Muscle layer of duodenum (tissue), 2 donors: ENCODE results near the gene TSR1.

Source experiments
- H3K27ac ChIP-seq: one replicate; pipeline ENCODE4 v1.7.0; 2013; ENCODE audit warnings: mild to moderate bottlenecking, low read length
- H3K27me3 ChIP-seq: one replicate; pipeline ENCODE4 v1.7.0; 2013; ENCODE audit warnings: low read depth, mild to moderate bottlenecking, control low read depth, low read length
- H3K36me3 ChIP-seq, 2 donors: one replicate each; pipeline ENCODE4 v1.7.0; 2013; ENCODE audit warnings: low read length in 2 of 2, control low read depth in 1 of 2, mild to moderate bottlenecking in 1 of 2; ENCODE audit not compliant: insufficient read depth in 2 of 2, control insufficient read depth in 1 of 2
- H3K4me1 ChIP-seq, 2 donors: one replicate each; pipeline ENCODE4 v1.7.0; 2013; ENCODE audit warnings: low read length in 2 of 2, mild to moderate bottlenecking in 2 of 2, control low read depth in 1 of 2, moderate library complexity in 1 of 2; ENCODE audit not compliant: insufficient read depth in 2 of 2, control insufficient read depth in 1 of 2
- H3K4me3 ChIP-seq, 2 donors: one replicate each; pipeline ENCODE4 v1.7.0; 2013; ENCODE audit warnings: low read length in 2 of 2, low read depth in 1 of 2, mild to moderate bottlenecking in 1 of 2
- H3K9me3 ChIP-seq, 2 donors: one replicate each; pipeline ENCODE4 v1.7.0; 2013; ENCODE audit warnings: low read length in 2 of 2, control low read depth in 1 of 2, mild to moderate bottlenecking in 1 of 2; ENCODE audit not compliant: control insufficient read depth in 1 of 2
- donor health status: healthy.

The TSR1 gene

GRCh38 chr17:2336215-2336851 lies at the start of gene TSR1:
Gene TSR1, minus strand, starts transcription at chr17:2336457. Its CDS starts 30 bp downstream, at chr17:2336427.
- H3K36me3 ChIP-seq, result peaks cover 33 to 36% of the 10 kb centered on the region in 2 donors
- H3K9me3 ChIP-seq, result no peaks in the 10 kb centered on the region
- peak within 1 kb of the TSS; percentile 98 to 99 for H3K4me3 ChIP-seq
- peak within 1 kb of the TSS; percentile 85 for H3K27ac ChIP-seq
- no peaks in the 10 kb centered on the region for H3K27me3 ChIP-seq
- peaks cover 0 to 20% of the 10 kb centered on the region in 2 donors for H3K4me1 ChIP-seq

- H3K4me3 ChIP-seq, result no peak overlapping the region
- H3K4me1 ChIP-seq, result peaks cover 14 to 26% of the 10 kb centered on the region in 2 donors
- H3K9me3 ChIP-seq, result no peaks in the 10 kb centered on the region
- no peaks in the 10 kb centered on the region for H3K27me3 ChIP-seq
- no peak overlapping the region for H3K27ac ChIP-seq
- peaks cover 20 to 23% of the 10 kb centered on the region in 2 donors for H3K36me3 ChIP-seq
Observed at GRCh38 chr17:2385240-2386210, 49.3 kb upstream of the TSR1 start.

GRCh38 chr17:2384439-2385127 lies 48.3 kb upstream of the TSR1 start:
- Histone ChIP-seq H3K27me3 (no peaks in the 10 kb centered on the region), H3K36me3 (peaks cover 23 to 30% of the 10 kb centered on the region in 2 donors), H3K27ac (no peak overlapping the region), H3K4me3 (no peak overlapping the region), H3K9me3 (no peaks in the 10 kb centered on the region), H3K4me1 (peaks cover 7 to 17% of the 10 kb centered on the region in 2 donors)

GRCh38 chr17:2383628-2384167 lies 47.4 kb upstream of the TSR1 start:
- Histone ChIP-seq H3K27ac (peak overlapping the region; percentile 20), H3K9me3 (no peaks in the 10 kb centered on the region), H3K4me3 (no peak overlapping the region), H3K36me3 (peaks cover 24 to 38% of the 10 kb centered on the region in 2 donors), H3K4me1 (peaks cover 7 to 15% of the 10 kb centered on the region in 2 donors), H3K27me3 (no peaks in the 10 kb centered on the region)

- no peaks in the 10 kb centered on the region for H3K27me3 ChIP-seq
- H3K36me3 ChIP-seq, result peaks cover 29 to 37% of the 10 kb centered on the region in 2 donors
- no peak overlapping the region for H3K27ac ChIP-seq
- H3K4me1 ChIP-seq, result peaks cover 7 to 15% of the 10 kb centered on the region in 2 donors
- H3K9me3 ChIP-seq, result no peaks in the 10 kb centered on the region
- no peak overlapping the region for H3K4me3 ChIP-seq
Observed at GRCh38 chr17:2380950-2381649, 44.8 kb upstream of the TSR1 start.

- Histone ChIP-seq H3K36me3 (peaks cover 24 to 42% of the 10 kb centered on the region in 2 donors), H3K4me1 (peaks cover 7 to 11% of the 10 kb centered on the region in 2 donors), H3K27me3 (no peaks in the 10 kb centered on the region), H3K9me3 (no peaks in the 10 kb centered on the region), H3K27ac (no peak overlapping the region), H3K4me3 (no peak overlapping the region)
Observed at GRCh38 chr17:2380226-2380922, 44.1 kb upstream of the TSR1 start.

GRCh38 chr17:2379489-2380225 lies 43.4 kb upstream of the TSR1 start:
- Histone ChIP-seq H3K4me3 (no peak overlapping the region), H3K27me3 (no peaks in the 10 kb centered on the region), H3K36me3 (peaks cover 27 to 44% of the 10 kb centered on the region in 2 donors), H3K27ac (no peak overlapping the region), H3K4me1 (peaks cover 7 to 9% of the 10 kb centered on the region in 2 donors), H3K9me3 (no peaks in the 10 kb centered on the region)

- H3K4me3 ChIP-seq, result no peak overlapping the region
- no peak overlapping the region for H3K27ac ChIP-seq
- peaks cover 30 to 44% of the 10 kb centered on the region in 2 donors for H3K36me3 ChIP-seq
- no peaks in the 10 kb centered on the region for H3K27me3 ChIP-seq
- H3K9me3 ChIP-seq, result no peaks in the 10 kb centered on the region
- H3K4me1 ChIP-seq, result peaks cover 4 to 9% of the 10 kb centered on the region in 2 donors
Observed at GRCh38 chr17:2378905-2379304, 42.6 kb upstream of the TSR1 start.

- peaks cover 42 to 55% of the 10 kb centered on the region in 2 donors for H3K36me3 ChIP-seq
- H3K9me3 ChIP-seq, result no peaks in the 10 kb centered on the region
- H3K27me3 ChIP-seq, result no peaks in the 10 kb centered on the region
- H3K27ac ChIP-seq, result no peak overlapping the region
- H3K4me3 ChIP-seq, result no peak overlapping the region
- peaks cover 4 to 6% of the 10 kb centered on the region in 2 donors for H3K4me1 ChIP-seq
Observed at GRCh38 chr17:2377659-2378058, 41.4 kb upstream of the TSR1 start.
